GM12878 (cell line): ENCODE results near the gene GPR6.

Experiments
- RAD51 ChIP-seq: fragments of 450-650 bp; IDR thresholded peaks from 2 replicates; pipeline ENCODE4 v1.6.1; 2016; ENCODE audit warnings: moderate library complexity, mild to moderate bottlenecking, inconsistent platforms
- TF ChIP-seq, protein P1 (sequence below): IDR thresholded peaks from 2 replicates; pipeline ENCODE4 v1.6.1; 2012; ENCODE audit warnings: low read length, inconsistent platforms
- TF ChIP-seq, protein P2 (sequence below): IDR thresholded peaks from 2 replicates; pipeline ENCODE4 v1.6.1; 2011; ENCODE audit warnings: low read depth, mild to moderate bottlenecking, low read length, moderate library complexity, borderline replicate concordance; ENCODE audit errors: extremely low read depth
- TF ChIP-seq, protein P3 (sequence below): IDR thresholded peaks from 2 replicates; pipeline ENCODE4 v1.6.1; 2011; ENCODE audit warnings: low read depth, low read length, improper control_type of control experiment, borderline replicate concordance

DNA sequence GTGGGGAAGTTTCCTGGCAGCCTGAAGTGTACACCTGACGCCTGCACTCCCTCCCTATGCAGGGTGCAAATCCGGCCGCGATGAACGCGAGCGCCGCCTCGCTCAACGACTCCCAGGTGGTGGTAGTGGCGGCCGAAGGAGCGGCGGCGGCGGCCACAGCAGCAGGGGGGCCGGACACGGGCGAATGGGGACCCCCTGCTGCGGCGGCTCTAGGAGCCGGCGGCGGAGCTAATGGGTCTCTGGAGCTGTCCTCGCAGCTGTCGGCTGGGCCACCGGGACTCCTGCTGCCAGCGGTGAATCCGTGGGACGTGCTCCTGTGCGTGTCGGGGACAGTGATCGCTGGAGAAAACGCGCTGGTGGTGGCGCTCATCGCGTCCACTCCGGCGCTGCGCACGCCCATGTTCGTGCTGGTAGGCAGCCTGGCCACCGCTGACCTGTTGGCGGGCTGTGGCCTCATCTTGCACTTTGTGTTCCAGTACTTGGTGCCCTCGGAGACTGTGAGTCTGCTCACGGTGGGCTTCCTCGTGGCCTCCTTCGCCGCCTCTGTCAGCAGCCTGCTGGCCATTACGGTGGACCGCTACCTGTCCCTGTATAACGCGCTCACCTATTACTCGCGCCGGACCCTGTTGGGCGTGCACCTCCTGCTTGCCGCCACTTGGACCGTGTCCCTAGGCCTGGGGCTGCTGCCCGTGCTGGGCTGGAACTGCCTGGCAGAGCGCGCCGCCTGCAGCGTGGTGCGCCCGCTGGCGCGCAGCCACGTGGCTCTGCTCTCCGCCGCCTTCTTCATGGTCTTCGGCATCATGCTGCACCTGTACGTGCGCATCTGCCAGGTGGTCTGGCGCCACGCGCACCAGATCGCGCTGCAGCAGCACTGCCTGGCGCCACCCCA, 1.2 kb downstream of the GPR6 start:
- TF ChIP-seq, protein P1, sequence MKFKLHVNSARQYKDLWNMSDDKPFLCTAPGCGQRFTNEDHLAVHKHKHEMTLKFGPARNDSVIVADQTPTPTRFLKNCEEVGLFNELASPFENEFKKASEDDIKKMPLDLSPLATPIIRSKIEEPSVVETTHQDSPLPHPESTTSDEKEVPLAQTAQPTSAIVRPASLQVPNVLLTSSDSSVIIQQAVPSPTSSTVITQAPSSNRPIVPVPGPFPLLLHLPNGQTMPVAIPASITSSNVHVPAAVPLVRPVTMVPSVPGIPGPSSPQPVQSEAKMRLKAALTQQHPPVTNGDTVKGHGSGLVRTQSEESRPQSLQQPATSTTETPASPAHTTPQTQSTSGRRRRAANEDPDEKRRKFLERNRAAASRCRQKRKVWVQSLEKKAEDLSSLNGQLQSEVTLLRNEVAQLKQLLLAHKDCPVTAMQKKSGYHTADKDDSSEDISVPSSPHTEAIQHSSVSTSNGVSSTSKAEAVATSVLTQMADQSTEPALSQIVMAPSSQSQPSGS = no peak
- TF ChIP-seq, protein P2, sequence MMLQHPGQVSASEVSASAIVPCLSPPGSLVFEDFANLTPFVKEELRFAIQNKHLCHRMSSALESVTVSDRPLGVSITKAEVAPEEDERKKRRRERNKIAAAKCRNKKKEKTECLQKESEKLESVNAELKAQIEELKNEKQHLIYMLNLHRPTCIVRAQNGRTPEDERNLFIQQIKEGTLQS = no peak
- TF ChIP-seq, protein P3, sequence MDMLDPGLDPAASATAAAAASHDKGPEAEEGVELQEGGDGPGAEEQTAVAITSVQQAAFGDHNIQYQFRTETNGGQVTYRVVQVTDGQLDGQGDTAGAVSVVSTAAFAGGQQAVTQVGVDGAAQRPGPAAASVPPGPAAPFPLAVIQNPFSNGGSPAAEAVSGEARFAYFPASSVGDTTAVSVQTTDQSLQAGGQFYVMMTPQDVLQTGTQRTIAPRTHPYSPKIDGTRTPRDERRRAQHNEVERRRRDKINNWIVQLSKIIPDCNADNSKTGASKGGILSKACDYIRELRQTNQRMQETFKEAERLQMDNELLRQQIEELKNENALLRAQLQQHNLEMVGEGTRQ = no peak
- no peak for TF ChIP-seq RAD51
